ENCODE results near the gene CRIP2.

DNA sequence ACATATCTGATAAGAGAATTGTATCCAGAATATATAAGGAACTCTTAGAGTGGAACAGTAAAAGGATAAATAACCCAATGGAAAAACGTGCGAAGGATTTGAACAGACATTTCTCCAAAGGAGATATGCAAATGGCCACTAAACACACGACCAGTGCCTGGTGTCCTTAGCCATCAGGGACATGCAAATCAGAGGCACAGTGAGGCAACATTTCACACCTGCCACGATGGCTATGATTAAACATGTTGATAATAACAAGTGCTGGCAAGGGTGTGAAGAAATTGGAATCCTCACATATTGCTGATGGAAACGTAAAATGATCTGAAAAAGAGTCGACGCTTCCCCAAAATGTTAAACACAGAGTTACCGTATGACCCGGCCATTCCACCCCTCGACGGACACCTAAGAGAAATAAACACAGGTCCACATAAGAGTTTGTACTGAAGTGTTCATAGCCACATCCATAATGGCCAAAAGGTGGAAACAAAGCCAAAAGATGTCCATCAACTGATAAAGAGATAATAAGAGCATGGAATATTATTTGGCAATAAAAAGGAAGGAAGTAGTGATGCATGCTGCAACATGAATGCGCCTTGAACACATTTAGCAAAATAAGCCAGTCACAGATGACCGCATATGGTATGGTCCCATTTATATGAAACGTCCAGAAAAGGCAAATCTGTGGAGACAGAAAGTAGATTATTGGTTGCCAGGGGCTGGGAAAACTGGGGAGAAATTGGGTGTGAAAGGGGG is 45.5 kb downstream of the CRIP2 start:
- TF ChIP-seq EZH2 (IDR thresholded peaks at IDR 0.05; ENCODE audit: insufficient read depth, poor library complexity, severe bottlenecking): no peak
- TF ChIP-seq EZH2phosphoT487 (IDR thresholded peaks at IDR 0.05; ENCODE audit: insufficient read depth, low read depth): no peak
